ENCODE measurements around the gene CPB1. TPM values are rescaled to one million over a fixed set of nuclear protein-coding genes. Genes with fewer than 3 reads are reported as not detected.

The CPB1 gene
- total and polyA plus RNA-seq, 8 donors, result 0.39 to 0.93 (median 0.48) TPM; not detected in 2

DNA sequence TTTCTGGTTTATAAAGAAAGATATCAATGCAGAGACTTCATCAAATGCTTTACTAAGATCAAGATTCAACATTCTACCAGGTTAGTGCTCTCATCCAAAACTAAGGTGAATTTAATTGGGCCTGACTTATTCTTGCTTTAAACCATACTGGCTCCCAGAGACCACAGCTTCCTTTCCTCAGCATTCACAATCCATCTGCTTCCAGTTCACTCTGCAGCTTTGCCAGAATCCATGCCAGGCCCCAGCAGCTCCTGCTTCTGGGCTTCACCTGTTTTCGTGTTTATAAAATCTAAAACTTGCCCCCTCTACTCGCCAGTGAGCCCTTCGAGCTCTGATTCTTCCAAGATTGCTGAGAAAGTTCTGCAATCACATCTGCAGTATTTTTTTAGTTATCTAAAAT lies 2.3 kb downstream of the CPB1 start:
- TF ChIP-seq CTCF (IDR thresholded peaks at IDR 0.05), result no peak
- intact Hi-C loops (cut with DNase I), result no loop called here
- DNase-seq (no peak), ATAC-seq (no peak)
- Histone ChIP-seq H3K4me3 (no peak overlapping the region), H3K9me3 (no peaks in the 10 kb centered on the region), H3K27ac (no peak overlapping the region), H3K4me1 (no peaks in the 10 kb centered on the region), H3K27me3 (no peaks in the 10 kb centered on the region), H3K36me3 (no peaks in the 10 kb centered on the region)

GRCh38 chr3:148833223-148833622 lies 5.6 kb downstream of the CPB1 start:
- intact Hi-C loops (cut with DNase I), result no loop called here
- Histone ChIP-seq H3K36me3 (no peaks in the 10 kb centered on the region), H3K9me3 (no peaks in the 10 kb centered on the region), H3K4me1 (no peaks in the 10 kb centered on the region), H3K4me3 (no peak overlapping the region), H3K27ac (no peak overlapping the region), H3K27me3 (no peaks in the 10 kb centered on the region)
- no peak for TF ChIP-seq CTCF (IDR thresholded peaks at IDR 0.05)
- no peak for ATAC-seq
- no peak for DNase-seq

GRCh38 chr3:148839805-148840204 lies 12.2 kb downstream of the CPB1 start:
- intact Hi-C loops (cut with DNase I), result no loop called here
- Histone ChIP-seq H3K4me1 (no peaks in the 10 kb centered on the region), H3K9me3 (no peaks in the 10 kb centered on the region), H3K27me3 (no peaks in the 10 kb centered on the region), H3K36me3 (no peaks in the 10 kb centered on the region), H3K4me3 (no peak overlapping the region), H3K27ac (no peak overlapping the region)
- ATAC-seq (no peak), DNase-seq (no peak)
- no peak for TF ChIP-seq CTCF (IDR thresholded peaks at IDR 0.05)

GRCh38 chr3:148840451-148840850 lies 12.8 kb downstream of the CPB1 start:
- Histone ChIP-seq H3K36me3 (no peaks in the 10 kb centered on the region), H3K4me1 (no peaks in the 10 kb centered on the region), H3K4me3 (no peak overlapping the region), H3K9me3 (no peaks in the 10 kb centered on the region), H3K27me3 (no peaks in the 10 kb centered on the region), H3K27ac (no peak overlapping the region)
- intact Hi-C loops (cut with DNase I), result no loop called here
- DNase-seq, result no peak
- ATAC-seq, result no peak
- TF ChIP-seq CTCF (IDR thresholded peaks at IDR 0.05), result no peak

- intact Hi-C loops (cut with DNase I), result no loop called here
- Histone ChIP-seq H3K9me3 (no peaks in the 10 kb centered on the region), H3K4me1 (no peaks in the 10 kb centered on the region), H3K27ac (no peak overlapping the region), H3K4me3 (no peak overlapping the region), H3K27me3 (no peaks in the 10 kb centered on the region), H3K36me3 (no peaks in the 10 kb centered on the region)
- ATAC-seq (no peak), DNase-seq (no peak)
- TF ChIP-seq CTCF (IDR thresholded peaks at IDR 0.05), result no peak
Observed at GRCh38 chr3:148845756-148846395, 18.3 kb downstream of the CPB1 start.
